HG03196 (cell line): ENCODE results near the gene ERF.

Experiments used
- ATAC-seq: cut with Tn5 transposase; IDR thresholded peaks from one replicate; pipeline ENCODE4 v1.9.1; 2021; ENCODE audit not compliant: unreplicated experiment

The ERF gene

GRCh38 chr19:42217520-42218437, 37.1 kb downstream of the ERF start, which contains the start of gene DEDD2:
Gene DEDD2 (minus strand): TSS chr19:42217677. CDS start chr19:42217007, 670 bp downstream.
- peak; percentile 55 for ATAC-seq

GRCh38 chr19:42216653-42217519, 38.0 kb downstream of the ERF start:
- ATAC-seq, result peak; percentile 6

GRCh38 chr19:42214810-42215485, 40.0 kb downstream of the ERF start:
- no peak for ATAC-seq

- ATAC-seq, result no peak
Observed at GRCh38 chr19:42212886-42213285, 42.0 kb downstream of the ERF start.

- ATAC-seq, result no peak
Observed at GRCh38 chr19:42208612-42209011, 46.3 kb downstream of the ERF start.

GRCh38 chr19:42207767-42208271, 47.1 kb downstream of the ERF start:
- no peak for ATAC-seq

- no peak for ATAC-seq
Observed at GRCh38 chr19:42206871-42207755, 47.8 kb downstream of the ERF start.

- no peak for ATAC-seq
Observed at GRCh38 chr19:42204664-42205063, 50.3 kb downstream of the ERF start.

- no peak for ATAC-seq
Observed at GRCh38 chr19:42203700-42204099, 51.2 kb downstream of the ERF start.

GRCh38 chr19:42202290-42202880, 52.5 kb downstream of the ERF start:
- no peak for ATAC-seq

GRCh38 chr19:42201489-42202289, 53.2 kb downstream of the ERF start:
- ATAC-seq, result no peak

GRCh38 chr19:42200116-42200715, 54.7 kb downstream of the ERF start:
- ATAC-seq, result no peak

GRCh38 chr19:42199440-42200115, 55.4 kb downstream of the ERF start:
- peak; percentile 46 for ATAC-seq

- peak; percentile 42 for ATAC-seq
Observed at GRCh38 chr19:42198676-42199439, 56.1 kb downstream of the ERF start.
